A673 (cell line): ENCODE results near the gene IL10. TPM values are rescaled to one million over a fixed set of nuclear protein-coding genes. Genes with fewer than 3 reads are reported as not detected.
A peak's percentile ranks its signal among the peaks of the same experiment; 100 is the strongest.

ENCODE experiments used
- BruUV-seq: library from RNA; stranded (reverse); fragments of 400-500 nt; replicated peaks from 2 replicates; lab custom pipeline; 2021; lab: Mats Ljungman, UMichigan
- CTCF ChIA-PET: fragments of 300-600 bp; sonication (Branson Sonifier 250); formaldehyde crosslinking; loops from one replicate; lab custom pipeline; 2022; ENCODE audit warnings: antibody characterized with exemption; lab: Charles Lee
- POLR2A ChIA-PET: fragments of 300-600 bp; sonication (Branson Sonifier 250); formaldehyde crosslinking; loops from one replicate; lab custom pipeline; 2022; ENCODE audit warnings: antibody characterized with exemption; ENCODE audit not compliant: low non-redundant PET; lab: Charles Lee
- DNase-seq: peaks from one replicate; pipeline ENCODE4 v3.0.0-alpha.2; 2015; ENCODE audit warnings: low spot score
- H3K27ac ChIP-seq: fragments of 200-600 bp; sonication (generic); 2 replicates; pipeline ENCODE4 v1.5.1; 2016; ENCODE audit warnings: mixed run types, low read depth, mild to moderate bottlenecking, mixed read lengths, antibody characterized with exemption, low read length; ENCODE audit not compliant: poor library complexity, severe bottlenecking
- H3K27me3 ChIP-seq: fragments of 200-600 bp; sonication (generic); replicated peaks from 2 replicates; pipeline ENCODE4 v1.6.1; 2017; ENCODE audit warnings: mixed run types, low read depth, mild to moderate bottlenecking, mixed read lengths, antibody characterized with exemption, low read length; ENCODE audit not compliant: insufficient read depth, poor library complexity
- H3K36me3 ChIP-seq: fragments of 200-600 bp; sonication (generic); 2 replicates; pipeline ENCODE4 v1.6.1; 2016; ENCODE audit warnings: mixed run types, mild to moderate bottlenecking, mixed read lengths, antibody characterized with exemption, low read length; ENCODE audit not compliant: insufficient read depth, poor library complexity, severe bottlenecking
- H3K4me1 ChIP-seq: fragments of 200-600 bp; sonication (generic); 2 replicates; pipeline ENCODE4 v1.6.1; 2017; ENCODE audit warnings: mixed run types, mild to moderate bottlenecking, mixed read lengths, antibody characterized with exemption, low read length; ENCODE audit not compliant: insufficient read depth, poor library complexity, severe bottlenecking
- H3K4me3 ChIP-seq: fragments of 200-600 bp; sonication (generic); 2 replicates; pipeline ENCODE4 v1.5.1; 2016; ENCODE audit warnings: low read depth, mixed run types, mild to moderate bottlenecking, mixed read lengths, low read length; ENCODE audit not compliant: poor library complexity, severe bottlenecking
- H3K9me3 ChIP-seq: fragments of 200-600 bp; sonication (generic); 2 replicates; pipeline ENCODE4 v1.6.1; 2016; ENCODE audit warnings: mixed run types, low read depth, mild to moderate bottlenecking, mixed read lengths, antibody characterized with exemption, low read length; ENCODE audit not compliant: poor library complexity, severe bottlenecking
- EZH2 ChIP-seq: fragments of 200-600 bp; sonication (generic); IDR thresholded peaks from 2 replicates; pipeline ENCODE4 v1.6.1; 2017; ENCODE audit warnings: borderline replicate concordance, low read depth, mild to moderate bottlenecking, mixed read lengths, antibody characterized with exemption, low read length; ENCODE audit not compliant: poor library complexity, severe bottlenecking
- intact Hi-C: fragments of 100-400 bp; cut with micrococcal nuclease; formaldehyde crosslinking; loops from one replicate; pipeline ENCODE4 v1.10.0; 2022; ENCODE audit not compliant: unreplicated experiment
- total RNA-seq: library from RNA; stranded (reverse); gene quantifications from 2 replicates; pipeline ENCODE4 v1.2.3, GENCODE V29; 2021
- TF ChIP-seq, protein P1 (sequence below): fragments of 300-800, 200-600 bp; sonication (generic); conservative IDR thresholded peaks from 2 replicates; pipeline ENCODE4 v1.5.1; 2017; ENCODE audit warnings: low read depth, mild to moderate bottlenecking, antibody characterized with exemption, low read length, moderate library complexity, mixed read lengths

The IL10 gene
- total RNA-seq, 1 experiment from 2014 or later = not detected

DNA sequence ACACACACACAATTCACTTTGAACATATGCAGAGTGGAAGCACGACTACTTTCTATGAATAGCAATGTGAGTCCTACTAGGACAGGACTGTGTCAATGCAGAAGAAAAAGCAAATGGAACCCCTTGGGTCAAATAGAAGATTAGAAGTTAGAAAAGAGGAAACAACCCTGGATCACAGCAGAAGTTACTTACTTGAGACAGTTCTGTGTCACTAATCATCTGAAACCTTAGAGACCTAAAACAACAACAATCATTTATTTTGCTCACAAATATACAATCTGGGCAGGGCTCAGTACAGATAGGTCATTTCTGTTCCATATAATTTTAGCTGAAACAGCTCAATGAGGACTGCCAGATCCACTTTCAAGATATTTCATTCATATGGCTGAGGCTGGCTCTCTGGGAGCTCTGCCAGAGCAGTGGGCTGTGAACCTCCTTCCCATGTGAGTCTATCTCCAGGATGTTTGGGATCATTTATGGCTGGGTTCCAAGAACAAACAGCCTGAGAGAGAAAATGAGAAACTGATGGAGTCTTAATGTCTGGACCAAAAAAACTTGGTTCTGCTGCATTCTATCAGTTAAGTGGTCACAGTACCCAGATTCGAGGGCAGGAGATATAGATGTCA lies 42.5 kb upstream of the IL10 start:
- CTCF ChIA-PET = no interaction called here

DNA sequence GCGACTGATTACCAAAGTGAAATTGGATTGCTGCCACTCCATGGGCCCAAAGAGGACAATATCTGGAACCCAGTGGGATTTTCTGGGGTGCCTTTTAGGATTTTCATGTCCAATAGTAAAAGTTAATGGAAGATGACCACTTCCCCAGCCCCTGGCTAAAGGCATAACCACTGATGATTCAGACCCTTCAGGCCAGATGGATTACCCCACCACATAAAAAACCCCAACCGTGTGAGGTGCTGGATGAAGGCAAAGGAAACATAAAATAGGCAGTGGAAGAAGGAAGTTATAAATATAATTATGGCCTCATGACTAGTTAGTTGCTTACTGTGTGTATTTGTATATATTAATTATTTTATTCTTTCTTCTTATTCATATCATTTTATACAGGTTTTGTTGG lies 40.2 kb upstream of the IL10 start:
- no peak for TF ChIP-seq EZH2
- TF ChIP-seq, protein P1, sequence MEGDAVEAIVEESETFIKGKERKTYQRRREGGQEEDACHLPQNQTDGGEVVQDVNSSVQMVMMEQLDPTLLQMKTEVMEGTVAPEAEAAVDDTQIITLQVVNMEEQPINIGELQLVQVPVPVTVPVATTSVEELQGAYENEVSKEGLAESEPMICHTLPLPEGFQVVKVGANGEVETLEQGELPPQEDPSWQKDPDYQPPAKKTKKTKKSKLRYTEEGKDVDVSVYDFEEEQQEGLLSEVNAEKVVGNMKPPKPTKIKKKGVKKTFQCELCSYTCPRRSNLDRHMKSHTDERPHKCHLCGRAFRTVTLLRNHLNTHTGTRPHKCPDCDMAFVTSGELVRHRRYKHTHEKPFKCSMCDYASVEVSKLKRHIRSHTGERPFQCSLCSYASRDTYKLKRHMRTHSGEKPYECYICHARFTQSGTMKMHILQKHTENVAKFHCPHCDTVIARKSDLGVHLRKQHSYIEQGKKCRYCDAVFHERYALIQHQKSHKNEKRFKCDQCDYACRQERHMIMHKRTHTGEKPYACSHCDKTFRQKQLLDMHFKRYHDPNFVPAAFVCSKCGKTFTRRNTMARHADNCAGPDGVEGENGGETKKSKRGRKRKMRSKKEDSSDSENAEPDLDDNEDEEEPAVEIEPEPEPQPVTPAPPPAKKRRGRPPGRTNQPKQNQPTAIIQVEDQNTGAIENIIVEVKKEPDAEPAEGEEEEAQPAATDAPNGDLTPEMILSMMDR = no peak
- peaks cover 4% of the 10 kb centered on the region for H3K9me3 ChIP-seq
- no peak overlapping the region for H3K27ac ChIP-seq
- ChIA-PET POLR2A (no interaction called here), CTCF (no interaction called here)
- no TSS peak for BruUV-seq
- DNase-seq = no peak
- H3K27me3 ChIP-seq = no peaks in the 10 kb centered on the region
- H3K4me1 ChIP-seq = no peaks in the 10 kb centered on the region
- no peaks in the 10 kb centered on the region for H3K36me3 ChIP-seq
- intact Hi-C loops = no loop called here
- no peak overlapping the region for H3K4me3 ChIP-seq

More for the DNA sequence above, 42.5 kb upstream of the IL10 start:
- POLR2A ChIA-PET = no interaction called here
- H3K9me3 ChIP-seq = peaks cover 4% of the 10 kb centered on the region
- H3K4me1 ChIP-seq = no peaks in the 10 kb centered on the region
- no peak overlapping the region for H3K4me3 ChIP-seq
- H3K27me3 ChIP-seq = no peaks in the 10 kb centered on the region
- peak; percentile 19 for DNase-seq
- TF ChIP-seq, protein P1 = no peak
- no peak for TF ChIP-seq EZH2
- no peak overlapping the region for H3K27ac ChIP-seq
- no TSS peak for BruUV-seq
- intact Hi-C loops = no loop called here
- no peaks in the 10 kb centered on the region for H3K36me3 ChIP-seq

DNA sequence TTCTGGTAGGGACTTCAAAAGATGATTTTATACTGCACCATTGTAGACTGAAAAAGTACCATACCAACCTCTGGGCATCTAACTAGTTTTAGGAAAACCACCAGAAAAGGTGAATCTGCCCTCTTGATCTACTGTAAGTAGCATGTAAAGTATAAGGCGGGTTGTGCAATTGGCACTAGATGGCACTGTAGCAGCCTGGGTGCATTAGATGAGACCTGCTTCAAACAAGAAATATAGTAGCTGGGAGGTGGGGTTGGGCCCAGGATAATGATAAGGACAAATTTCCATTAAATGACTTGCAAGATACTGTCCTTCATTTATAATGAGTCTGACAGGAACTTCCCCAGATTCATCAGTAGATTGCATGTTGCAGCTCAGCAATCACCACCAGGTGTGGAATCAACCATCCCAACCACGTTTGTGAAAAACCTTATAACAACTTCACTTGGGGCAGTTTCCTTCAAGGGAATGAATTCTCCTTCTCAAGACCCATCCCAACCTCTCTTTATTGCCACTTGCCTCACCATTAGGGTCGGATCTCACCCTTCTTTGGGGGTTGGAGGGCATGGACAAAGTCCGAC lies 37.3 kb upstream of the IL10 start:
- no peak overlapping the region for H3K27ac ChIP-seq
- CTCF ChIA-PET = no interaction called here
- no peak overlapping the region for H3K4me3 ChIP-seq
- intact Hi-C loops = loop anchor here (2.0 kb wide), 1 partner anchor 103 kb away; no protein-coding TSS in a partner anchor
- no peaks in the 10 kb centered on the region for H3K36me3 ChIP-seq
- no peaks in the 10 kb centered on the region for H3K4me1 ChIP-seq
- peak; percentile 41 for DNase-seq
- BruUV-seq = no TSS peak
- TF ChIP-seq, protein P1 = peak; percentile 63
- TF ChIP-seq EZH2 = no peak
- peaks cover 4% of the 10 kb centered on the region for H3K9me3 ChIP-seq
- H3K27me3 ChIP-seq = peaks cover 8% of the 10 kb centered on the region
- POLR2A ChIA-PET = no interaction called here
